Transverse colon (tissue), 4 donors: ENCODE measurements around the gene DCLRE1B.

ENCODE experiments used
- EP300 ChIP-seq: sonication (generic); formaldehyde crosslinking; IDR thresholded peaks from one replicate; pipeline ENCODE4 v1.6.1; 2017; ENCODE audit warnings: antibody characterized with exemption, low read depth
- POLR2A ChIP-seq: fragments of 450-650 bp; IDR thresholded peaks from one replicate; pipeline ENCODE4 v1.6.1; 2016; ENCODE audit warnings: antibody characterized with exemption, mild to moderate bottlenecking, moderate library complexity
- POLR2AphosphoS5 ChIP-seq, 3 donors: sonication (generic); formaldehyde crosslinking; IDR thresholded peaks; one replicate each; pipeline ENCODE4 v1.6.1; 2016; ENCODE audit warnings: antibody characterized with exemption in 3 of 3
- TF ChIP-seq, protein P1 (sequence below), 5 experiments: fragments of 200-600 bp in 3 of 5; fragments of 450-650 bp in 2 of 5; sonication (generic) in 3 of 5; IDR thresholded peaks; 1 replicate in 2 of 5; 2 replicates in 3 of 5; pipeline ENCODE4 v1.5.1; 2016 to 2017; ENCODE audit warnings: antibody characterized with exemption in 5 of 5, inconsistent platforms in 3 of 5, mild to moderate bottlenecking in 2 of 5, moderate library complexity in 1 of 5

DNA sequence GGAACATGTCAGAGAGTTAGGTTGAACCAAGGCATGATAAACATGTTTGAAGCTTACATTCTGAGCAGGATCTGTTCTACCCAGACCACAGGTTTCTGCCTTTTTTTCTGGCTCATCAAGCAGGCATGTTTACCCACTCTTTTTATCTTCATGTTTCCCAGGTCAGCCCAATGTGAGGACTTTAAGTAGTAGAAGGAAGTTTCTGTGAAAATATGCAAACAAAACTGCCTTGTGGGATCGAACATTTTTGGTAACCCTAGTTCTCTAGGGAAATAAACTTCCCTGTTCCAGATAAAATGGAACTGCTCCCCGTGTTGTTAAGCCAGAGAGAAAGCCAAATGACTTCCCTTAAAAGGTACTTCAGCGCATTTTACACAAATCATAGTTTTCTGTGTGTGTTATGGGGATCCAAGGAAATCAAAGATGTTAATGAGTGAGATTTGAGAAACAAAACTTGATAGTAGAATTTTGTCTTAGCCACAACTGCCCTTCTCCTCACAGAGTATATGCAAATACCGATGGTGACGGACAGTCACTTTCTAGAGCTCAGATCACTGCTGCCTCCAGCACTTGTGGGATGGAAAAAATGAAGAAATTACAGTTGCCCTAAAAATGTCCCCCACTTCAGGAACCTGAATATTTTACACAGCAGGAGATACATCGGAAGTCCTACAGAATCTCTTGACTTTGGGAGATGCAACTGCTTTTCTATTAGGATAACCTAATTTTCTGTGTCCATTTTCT, 23.2 kb downstream of the DCLRE1B start:
- TF ChIP-seq POLR2A (no peak), POLR2AphosphoS5 (IDR thresholded peaks at IDR 0.05) (no peak), EP300 (no peak)
- TF ChIP-seq, protein P1, sequence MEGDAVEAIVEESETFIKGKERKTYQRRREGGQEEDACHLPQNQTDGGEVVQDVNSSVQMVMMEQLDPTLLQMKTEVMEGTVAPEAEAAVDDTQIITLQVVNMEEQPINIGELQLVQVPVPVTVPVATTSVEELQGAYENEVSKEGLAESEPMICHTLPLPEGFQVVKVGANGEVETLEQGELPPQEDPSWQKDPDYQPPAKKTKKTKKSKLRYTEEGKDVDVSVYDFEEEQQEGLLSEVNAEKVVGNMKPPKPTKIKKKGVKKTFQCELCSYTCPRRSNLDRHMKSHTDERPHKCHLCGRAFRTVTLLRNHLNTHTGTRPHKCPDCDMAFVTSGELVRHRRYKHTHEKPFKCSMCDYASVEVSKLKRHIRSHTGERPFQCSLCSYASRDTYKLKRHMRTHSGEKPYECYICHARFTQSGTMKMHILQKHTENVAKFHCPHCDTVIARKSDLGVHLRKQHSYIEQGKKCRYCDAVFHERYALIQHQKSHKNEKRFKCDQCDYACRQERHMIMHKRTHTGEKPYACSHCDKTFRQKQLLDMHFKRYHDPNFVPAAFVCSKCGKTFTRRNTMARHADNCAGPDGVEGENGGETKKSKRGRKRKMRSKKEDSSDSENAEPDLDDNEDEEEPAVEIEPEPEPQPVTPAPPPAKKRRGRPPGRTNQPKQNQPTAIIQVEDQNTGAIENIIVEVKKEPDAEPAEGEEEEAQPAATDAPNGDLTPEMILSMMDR (IDR thresholded peaks at IDR 0.05): no peak
